H54 (cell line): ENCODE results near the gene NOP9.

Experiments
- DNase-seq: peaks from one replicate; pipeline ENCODE4 v3.0.0; 2011; ENCODE audit warnings: low spot score, mixed read lengths; ENCODE audit not compliant: insufficient read length
- FAIRE-seq: peaks from 3 replicates; lab custom pipeline; 2011; peaks lifted over from hg19 to GRCh38; lab: Jason Lieb, UNC
- POLR2A ChIP-seq: IDR thresholded peaks from 2 replicates; pipeline ENCODE4 v1.6.1; 2011; ENCODE audit warnings: low read depth, mild to moderate bottlenecking, low read length

The NOP9 gene

GRCh38 chr14:24270537-24271133, 29.0 kb upstream of the NOP9 start:
- DNase-seq = no peak

GRCh38 chr14:24271134-24271833, 28.4 kb upstream of the NOP9 start, which contains the start of gene RABGGTA:
TSS of gene RABGGTA (minus strand) at chr14:24271597. CDS start at chr14:24271115, 482 bp downstream.
- peak; percentile 75 for DNase-seq
- TF ChIP-seq POLR2A = peak; percentile 62
- FAIRE-seq = no peak

More at GRCh38 chr14:24270537-24271133, 29.0 kb upstream of the NOP9 start:
- FAIRE-seq = no peak
- no peak for TF ChIP-seq POLR2A

GRCh38 chr14:24271834-24272263, 27.8 kb upstream of the NOP9 start:
- FAIRE-seq = no peak
- no peak for TF ChIP-seq POLR2A
- DNase-seq = peak; percentile 40

- no peak for TF ChIP-seq POLR2A
- DNase-seq (no peak), FAIRE-seq (no peak)
Observed at GRCh38 chr14:24272467-24272866, 27.2 kb upstream of the NOP9 start.

- DNase-seq = no peak
- no peak for TF ChIP-seq POLR2A
- no peak for FAIRE-seq
Observed at GRCh38 chr14:24273422-24273998, 26.1 kb upstream of the NOP9 start.

- no peak for TF ChIP-seq POLR2A
- DNase-seq = no peak
- no peak for FAIRE-seq
Observed at GRCh38 chr14:24274101-24274543, 25.5 kb upstream of the NOP9 start.

GRCh38 chr14:24277071-24277470, 22.6 kb upstream of the NOP9 start:
- no peak for TF ChIP-seq POLR2A
- DNase-seq (no peak), FAIRE-seq (no peak)

- TF ChIP-seq POLR2A = no peak
- DNase-seq (no peak), FAIRE-seq (no peak)
Observed at GRCh38 chr14:24277606-24278321, 21.9 kb upstream of the NOP9 start.

- FAIRE-seq (no peak), DNase-seq (no peak)
- TF ChIP-seq POLR2A = no peak
Observed at GRCh38 chr14:24278424-24278823, 21.2 kb upstream of the NOP9 start.

GRCh38 chr14:24279301-24280186, 20.1 kb upstream of the NOP9 start:
- TF ChIP-seq POLR2A = no peak
- no peak for FAIRE-seq
- no peak for DNase-seq

- TF ChIP-seq POLR2A = no peak
- FAIRE-seq = no peak
- no peak for DNase-seq
Observed at GRCh38 chr14:24280797-24281460, 18.7 kb upstream of the NOP9 start.

- no peak for TF ChIP-seq POLR2A
- FAIRE-seq = no peak
- DNase-seq = no peak
Observed at GRCh38 chr14:24281636-24282035, 18.0 kb upstream of the NOP9 start.
